ENCODE results near the gene HSD11B1.

DNA sequence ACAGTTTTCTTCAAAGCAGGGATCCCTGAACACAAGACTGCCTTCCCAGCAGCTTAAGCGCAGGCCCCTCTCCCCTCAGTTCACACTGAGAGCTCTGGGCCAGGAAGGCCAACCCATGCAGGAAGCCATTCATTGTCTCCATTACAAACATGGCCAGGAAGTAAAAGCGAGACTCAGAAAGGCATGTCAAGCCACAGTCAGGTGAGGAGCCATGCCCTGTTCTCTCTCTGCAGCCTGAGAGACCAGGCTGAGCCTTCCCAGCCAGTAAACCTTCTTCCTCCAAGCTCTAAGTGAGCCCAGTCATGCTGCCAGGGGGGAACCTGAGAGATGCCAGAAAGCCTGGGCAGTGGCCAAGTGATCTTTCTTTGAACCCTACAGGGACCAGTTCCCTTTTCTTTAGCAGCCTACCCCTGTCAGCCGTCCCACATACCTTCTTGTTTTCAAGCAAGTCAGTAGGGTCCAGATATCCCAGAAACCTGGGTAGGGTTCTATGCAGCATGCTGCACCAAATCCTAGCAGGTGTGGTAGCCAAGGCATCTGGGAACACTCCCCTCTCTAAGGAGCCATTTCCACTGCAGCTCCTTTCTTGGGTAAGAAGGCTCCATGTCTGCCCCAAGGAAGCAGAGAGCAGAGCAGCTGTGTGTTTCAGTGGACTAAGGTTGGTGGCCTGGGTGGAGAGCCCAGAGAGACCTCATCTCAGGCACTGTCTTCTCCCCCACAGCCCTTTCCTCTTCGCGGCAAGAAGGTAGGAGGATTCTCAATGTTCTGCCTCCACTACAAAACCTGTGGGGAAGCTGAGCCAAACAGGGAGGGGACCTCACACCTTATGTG lies 52.2 kb downstream of the HSD11B1 start:
- TF ChIP-seq, protein P1, sequence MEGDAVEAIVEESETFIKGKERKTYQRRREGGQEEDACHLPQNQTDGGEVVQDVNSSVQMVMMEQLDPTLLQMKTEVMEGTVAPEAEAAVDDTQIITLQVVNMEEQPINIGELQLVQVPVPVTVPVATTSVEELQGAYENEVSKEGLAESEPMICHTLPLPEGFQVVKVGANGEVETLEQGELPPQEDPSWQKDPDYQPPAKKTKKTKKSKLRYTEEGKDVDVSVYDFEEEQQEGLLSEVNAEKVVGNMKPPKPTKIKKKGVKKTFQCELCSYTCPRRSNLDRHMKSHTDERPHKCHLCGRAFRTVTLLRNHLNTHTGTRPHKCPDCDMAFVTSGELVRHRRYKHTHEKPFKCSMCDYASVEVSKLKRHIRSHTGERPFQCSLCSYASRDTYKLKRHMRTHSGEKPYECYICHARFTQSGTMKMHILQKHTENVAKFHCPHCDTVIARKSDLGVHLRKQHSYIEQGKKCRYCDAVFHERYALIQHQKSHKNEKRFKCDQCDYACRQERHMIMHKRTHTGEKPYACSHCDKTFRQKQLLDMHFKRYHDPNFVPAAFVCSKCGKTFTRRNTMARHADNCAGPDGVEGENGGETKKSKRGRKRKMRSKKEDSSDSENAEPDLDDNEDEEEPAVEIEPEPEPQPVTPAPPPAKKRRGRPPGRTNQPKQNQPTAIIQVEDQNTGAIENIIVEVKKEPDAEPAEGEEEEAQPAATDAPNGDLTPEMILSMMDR (conservative IDR thresholded peaks at IDR 0.05 in 1 of 2, IDR thresholded peaks at IDR 0.05 in 1 of 2; ENCODE audit: low read depth in 1 of 2, low read length in 2 of 2) = no peak
- TF ChIP-seq EZH2 (IDR thresholded peaks at IDR 0.05; ENCODE audit: low read length, missing control alignments) = no peak
